GM18519 (cell line): ENCODE results near the gene KATNIP.

Source experiments
- ATAC-seq: cut with Tn5 transposase; IDR thresholded peaks from one replicate; pipeline ENCODE4 v1.9.1; 2021; ENCODE audit warnings: mild to moderate bottlenecking, moderate library complexity; ENCODE audit not compliant: unreplicated experiment, low FRiP score

The KATNIP gene

GRCh38 chr16:27576729-27577128 lies 26.8 kb downstream of the KATNIP start:
- no peak for ATAC-seq

- ATAC-seq: no peak
Measured at GRCh38 chr16:27579087-27579980, 29.4 kb downstream of the KATNIP start.

- ATAC-seq: no peak
Measured at GRCh38 chr16:27582883-27583282, 32.9 kb downstream of the KATNIP start.

- ATAC-seq: no peak
Measured at GRCh38 chr16:27583634-27584033, 33.7 kb downstream of the KATNIP start.

GRCh38 chr16:27585200-27585599 lies 35.3 kb downstream of the KATNIP start:
- no peak for ATAC-seq

GRCh38 chr16:27586711-27587110 lies 36.8 kb downstream of the KATNIP start:
- no peak for ATAC-seq

- no peak for ATAC-seq
Measured at GRCh38 chr16:27588057-27588456, 38.1 kb downstream of the KATNIP start.

- no peak for ATAC-seq
Measured at GRCh38 chr16:27591837-27592236, 41.9 kb downstream of the KATNIP start.

GRCh38 chr16:27595475-27595874 lies 45.5 kb downstream of the KATNIP start:
- ATAC-seq: no peak

- no peak for ATAC-seq
Measured at GRCh38 chr16:27595993-27596392, 46.0 kb downstream of the KATNIP start.

GRCh38 chr16:27596411-27596810 lies 46.5 kb downstream of the KATNIP start:
- no peak for ATAC-seq

- no peak for ATAC-seq
Measured at GRCh38 chr16:27597361-27597760, 47.4 kb downstream of the KATNIP start.

- ATAC-seq: no peak
Measured at GRCh38 chr16:27598220-27598619, 48.3 kb downstream of the KATNIP start.

- no peak for ATAC-seq
Measured at GRCh38 chr16:27598931-27599565, 49.1 kb downstream of the KATNIP start.

- no peak for ATAC-seq
Measured at GRCh38 chr16:27599606-27600005, 49.7 kb downstream of the KATNIP start.
